K562 (cell line): ENCODE results near the gene CDK5RAP3. TPM values are rescaled to one million over a fixed set of nuclear protein-coding genes. Genes with fewer than 3 reads are reported as not detected.

Experiments
- BDP1 ChIP-seq: IDR thresholded peaks from 3 replicates; pipeline ENCODE4 v1.6.1; 2011; ENCODE audit not compliant: insufficient read length, insufficient read depth
- CHD4 ChIP-seq: fragments of 200-600 bp; sonication (generic); IDR thresholded peaks from 3 replicates; pipeline ENCODE4 v1.6.1; 2012; ENCODE audit warnings: low read depth, mild to moderate bottlenecking, mixed read lengths, low read length, inconsistent platforms; ENCODE audit not compliant: insufficient read depth, insufficient replicate concordance, poor library complexity, severe bottlenecking
- CXXC5 ChIP-seq: fragments of 250-450 bp; sonication (Bioruptor Pico); IDR thresholded peaks from 2 replicates; pipeline ENCODE4 v1.8.0; 2022; ENCODE audit warnings: inconsistent platforms, mild to moderate bottlenecking, moderate library complexity
- EGR1 ChIP-seq: fragments of 450-650 bp; conservative IDR thresholded peaks from 2 replicates; pipeline ENCODE4 v1.6.1; 2017; ENCODE audit warnings: mild to moderate bottlenecking
- ESRRB ChIP-seq: fragments of 250-450 bp; sonication (Bioruptor Pico); IDR thresholded peaks from 2 replicates; pipeline ENCODE4 v1.5.0; 2020; ENCODE audit warnings: mild to moderate bottlenecking, moderate library complexity, borderline replicate concordance
- ETV1 ChIP-seq: fragments of 450-650 bp; conservative IDR thresholded peaks from 2 replicates; pipeline ENCODE4 v1.6.1; 2016; ENCODE audit warnings: missing genetic modification characterization, control low read depth, low read depth, missing compliant biosample characterization
- FOXP1 ChIP-seq: sonication (generic); formaldehyde crosslinking; IDR thresholded peaks from 2 replicates; pipeline ENCODE4 v1.8.0; 2022; ENCODE audit warnings: mild to moderate bottlenecking, missing genetic modification reagents
- HNRNPK ChIP-seq: fragments of 200-400 bp; formaldehyde crosslinking; IDR thresholded peaks from one replicate; pipeline ENCODE4 v1.6.1; 2018; ENCODE audit warnings: mild to moderate bottlenecking, low read depth, low read length; ENCODE audit not compliant: poor library complexity, severe bottlenecking
- IFI16 ChIP-seq: fragments of 250-450 bp; sonication (Bioruptor Pico); IDR thresholded peaks from 2 replicates; pipeline ENCODE4 v2.1.2; 2022; ENCODE audit warnings: mild to moderate bottlenecking, inconsistent platforms
- NFE2L1 ChIP-seq: fragments of 450-650 bp; IDR thresholded peaks from 2 replicates; pipeline ENCODE4 v1.6.1; 2016; ENCODE audit warnings: missing genetic modification characterization, low read depth, mild to moderate bottlenecking, missing compliant biosample characterization, moderate library complexity, borderline replicate concordance
- PTRF ChIP-seq: fragments of 450-650 bp; IDR thresholded peaks from 2 replicates; pipeline ENCODE4 v1.6.1; 2016; ENCODE audit warnings: mild to moderate bottlenecking, missing genetic modification characterization, missing compliant biosample characterization
- SAFB2 ChIP-seq: fragments of 200-400 bp; formaldehyde crosslinking; IDR thresholded peaks from 2 replicates; pipeline ENCODE4 v1.6.1; 2018; ENCODE audit warnings: borderline replicate concordance, low read length, low read depth, moderate library complexity; ENCODE audit not compliant: severe bottlenecking
- SP1 ChIP-seq: sonication (generic); formaldehyde crosslinking; IDR thresholded peaks from 2 replicates; pipeline ENCODE4 v1.8.1; 2022; ENCODE audit warnings: mild to moderate bottlenecking, missing genetic modification reagents
- SPI1 ChIP-seq: IDR thresholded peaks from 2 replicates; pipeline ENCODE4 v1.6.1; 2011; ENCODE audit warnings: low read depth, low read length, control low read depth, borderline replicate concordance
- XRCC3 ChIP-seq: fragments of 450-650 bp; IDR thresholded peaks from 2 replicates; pipeline ENCODE4 v1.6.1; 2017; ENCODE audit warnings: mild to moderate bottlenecking, moderate library complexity
- ZNF121 ChIP-seq: sonication (generic); formaldehyde crosslinking; conservative IDR thresholded peaks from 2 replicates; pipeline ENCODE4 v1.8.0; 2022; ENCODE audit warnings: missing genetic modification reagents
- ZNF184 ChIP-seq: sonication (generic); formaldehyde crosslinking; IDR thresholded peaks from 2 replicates; pipeline ENCODE4 v1.5.0; 2020; ENCODE audit warnings: missing genetic modification reagents
- ZNF3 ChIP-seq: fragments of 250-450 bp; sonication (Bioruptor Pico); IDR thresholded peaks from 2 replicates; pipeline ENCODE4 v1.5.0; 2021; ENCODE audit warnings: mild to moderate bottlenecking, moderate library complexity
- ZNF507 ChIP-seq: conservative IDR thresholded peaks from 2 replicates; pipeline ENCODE4 v1.6.1; 2017; ENCODE audit warnings: missing genetic modification characterization, missing compliant biosample characterization
- ZNF780A ChIP-seq: fragments of 250-450 bp; sonication (Bioruptor Pico); IDR thresholded peaks from 2 replicates; pipeline ENCODE4 v1.5.0; 2021; ENCODE audit warnings: mild to moderate bottlenecking
- ZSCAN29 ChIP-seq: fragments of 450-650 bp; IDR thresholded peaks from 2 replicates; pipeline ENCODE4 v1.6.1; 2017
- polyA plus RNA-seq, 8 experiments: library from polyadenylated mRNA; depleted of rRNA in 4 of 8; stranded (reverse) in 5 of 8; unstranded in 3 of 8; fragments of >200 nt; fragmentation: Nextera tagmentation in 2 of 8; fragmentation: Illumina TruSeq in 1 of 8; extraction: Ambion mirVana in 2 of 8; extraction: Trizol in 1 of 8; gene quantifications; 2 replicates each; pipeline versions ENCODE4 v1.2.1 to v1.2.3, GENCODE V29; 2011 to 2014; ENCODE audit warnings: inconsistent platforms in 1 of 8, missing spikeins in 1 of 8
- total RNA-seq, 7 experiments: library from RNA; depleted of rRNA in 6 of 7; stranded (reverse); fragments of >200 nt in 6 of 7; fragmentation: Illumina TruSeq in 2 of 7; extraction: Trizol in 2 of 7; gene quantifications; 2 replicates each; pipeline versions ENCODE4 v1.2.1 to v1.2.3, GENCODE V29; 2011 to 2021; ENCODE audit warnings: low replicate concordance in 1 of 7
- TF ChIP-seq, protein P1 (sequence below): fragments of 450-650 bp; IDR thresholded peaks from one replicate; pipeline ENCODE4 v1.6.1; 2018; ENCODE audit warnings: mild to moderate bottlenecking, moderate library complexity; ENCODE audit not compliant: partially characterized antibody

The CDK5RAP3 gene
- total and polyA plus RNA-seq, 9 of the 15 experiments (the other 6 are each of a cell fraction or from before 2014, with no cell fraction given): 44.2 to 202 (median 91.5) TPM

DNA sequence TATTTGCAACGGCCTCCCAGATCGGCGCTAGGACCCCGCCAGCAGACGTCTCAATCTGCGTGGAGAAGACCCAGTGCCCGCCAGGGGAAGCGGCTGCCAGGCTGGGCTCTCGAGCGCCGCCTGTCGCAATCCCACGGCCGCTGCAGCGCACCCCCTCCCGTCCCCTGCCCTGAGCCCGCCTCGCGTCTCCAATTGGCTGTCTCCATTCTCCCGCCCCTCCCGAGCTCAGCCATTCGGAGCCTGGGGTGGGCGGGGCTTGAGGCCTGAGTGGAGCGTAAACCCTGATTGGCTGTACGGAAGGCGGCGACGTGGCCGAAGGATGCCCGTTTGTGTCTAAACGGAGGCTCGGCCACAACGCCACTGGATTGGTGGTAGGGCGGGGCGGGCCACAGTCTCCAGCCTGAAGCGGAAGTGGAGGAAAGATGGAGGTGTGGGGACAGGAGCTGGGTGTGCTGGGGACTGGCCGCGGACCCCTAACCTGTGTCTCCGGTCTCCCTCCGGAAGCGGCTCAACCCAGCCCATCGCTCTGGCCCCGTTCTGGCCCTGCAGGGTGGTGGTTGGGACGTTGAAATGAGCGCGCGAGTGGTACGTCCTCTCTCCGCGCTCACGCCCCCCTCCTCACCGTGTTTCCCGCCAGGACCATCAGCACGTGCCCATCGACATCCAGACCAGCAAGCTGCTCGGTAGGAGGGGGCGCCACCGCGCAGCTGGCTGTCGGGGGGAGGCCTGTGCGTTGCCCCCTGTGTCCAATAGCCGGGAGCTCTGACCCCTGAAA, at the start of gene CDK5RAP3 (continued):
- TF ChIP-seq ZSCAN29: no peak
- peak; percentile 99 for TF ChIP-seq SP1 (CRISPR knock-in tag)
- no peak for TF ChIP-seq BDP1
- TF ChIP-seq ESRRB: no peak
- TF ChIP-seq PTRF: no peak
- no peak for TF ChIP-seq ZNF121 (CRISPR knock-in tag)
- TF ChIP-seq SPI1: peak; percentile 93
- no peak for TF ChIP-seq HNRNPK
- TF ChIP-seq IFI16 (CRISPR knock-in tag): no peak
- TF ChIP-seq CXXC5 (CRISPR knock-in tag): peak; percentile 77
- no peak for TF ChIP-seq CHD4
- TF ChIP-seq ZNF184 (CRISPR knock-in tag): no peak
- TF ChIP-seq NFE2L1 (tag): no peak
- no peak for TF ChIP-seq SAFB2
- TF ChIP-seq FOXP1: peak; percentile 94; the same call in 1 of the 2 replicates
- TF ChIP-seq EGR1: peak; percentile 13
- no peak for TF ChIP-seq ZNF780A (CRISPR knock-in tag)
- peak; percentile 76 for TF ChIP-seq ETV1
- TF ChIP-seq ZNF3: no peak
- TF ChIP-seq, protein P1, sequence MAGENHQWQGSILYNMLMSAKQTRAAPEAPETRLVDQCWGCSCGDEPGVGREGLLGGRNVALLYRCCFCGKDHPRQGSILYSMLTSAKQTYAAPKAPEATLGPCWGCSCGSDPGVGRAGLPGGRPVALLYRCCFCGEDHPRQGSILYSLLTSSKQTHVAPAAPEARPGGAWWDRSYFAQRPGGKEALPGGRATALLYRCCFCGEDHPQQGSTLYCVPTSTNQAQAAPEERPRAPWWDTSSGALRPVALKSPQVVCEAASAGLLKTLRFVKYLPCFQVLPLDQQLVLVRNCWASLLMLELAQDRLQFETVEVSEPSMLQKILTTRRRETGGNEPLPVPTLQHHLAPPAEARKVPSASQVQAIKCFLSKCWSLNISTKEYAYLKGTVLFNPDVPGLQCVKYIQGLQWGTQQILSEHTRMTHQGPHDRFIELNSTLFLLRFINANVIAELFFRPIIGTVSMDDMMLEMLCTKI: no peak
- no peak for TF ChIP-seq XRCC3
- TF ChIP-seq ZNF507 (tag): no peak
